Astrocyte (in vitro differentiated cells and primary cell): ENCODE data around the gene LITAF.

Experiments
- EZH2 ChIP-seq: IDR thresholded peaks from 2 replicates; pipeline ENCODE4 v1.6.1; 2012; ENCODE audit warnings: mild to moderate bottlenecking, low read length, inconsistent platforms; ENCODE audit not compliant: insufficient read depth
- TF ChIP-seq, protein P1 (sequence below): IDR thresholded peaks from 2 replicates; pipeline ENCODE4 v1.5.1; 2011; ENCODE audit warnings: low read depth, mild to moderate bottlenecking, inconsistent platforms, low read length, moderate library complexity; ENCODE audit not compliant: insufficient read depth

DNA sequence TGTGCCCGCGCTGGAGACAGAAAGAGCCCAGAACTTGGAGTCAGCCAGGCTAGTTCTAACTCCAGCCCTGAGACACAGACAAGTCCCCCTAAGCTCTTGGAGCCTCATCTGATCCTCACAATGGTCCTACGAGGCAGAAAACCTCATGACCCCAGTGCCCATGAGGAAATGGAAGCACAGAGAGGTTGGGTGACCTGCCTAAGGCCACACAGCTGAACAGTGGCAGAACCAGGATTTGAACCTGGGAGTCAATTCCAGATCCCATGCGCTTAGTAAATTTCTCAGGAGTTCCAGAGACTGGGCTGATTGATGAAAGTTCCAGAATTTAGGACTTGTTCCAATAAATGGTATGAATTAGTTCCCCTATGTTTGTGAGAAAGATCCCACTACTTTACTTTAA lies 39.0 kb upstream of the LITAF start:
- TF ChIP-seq, protein P1, sequence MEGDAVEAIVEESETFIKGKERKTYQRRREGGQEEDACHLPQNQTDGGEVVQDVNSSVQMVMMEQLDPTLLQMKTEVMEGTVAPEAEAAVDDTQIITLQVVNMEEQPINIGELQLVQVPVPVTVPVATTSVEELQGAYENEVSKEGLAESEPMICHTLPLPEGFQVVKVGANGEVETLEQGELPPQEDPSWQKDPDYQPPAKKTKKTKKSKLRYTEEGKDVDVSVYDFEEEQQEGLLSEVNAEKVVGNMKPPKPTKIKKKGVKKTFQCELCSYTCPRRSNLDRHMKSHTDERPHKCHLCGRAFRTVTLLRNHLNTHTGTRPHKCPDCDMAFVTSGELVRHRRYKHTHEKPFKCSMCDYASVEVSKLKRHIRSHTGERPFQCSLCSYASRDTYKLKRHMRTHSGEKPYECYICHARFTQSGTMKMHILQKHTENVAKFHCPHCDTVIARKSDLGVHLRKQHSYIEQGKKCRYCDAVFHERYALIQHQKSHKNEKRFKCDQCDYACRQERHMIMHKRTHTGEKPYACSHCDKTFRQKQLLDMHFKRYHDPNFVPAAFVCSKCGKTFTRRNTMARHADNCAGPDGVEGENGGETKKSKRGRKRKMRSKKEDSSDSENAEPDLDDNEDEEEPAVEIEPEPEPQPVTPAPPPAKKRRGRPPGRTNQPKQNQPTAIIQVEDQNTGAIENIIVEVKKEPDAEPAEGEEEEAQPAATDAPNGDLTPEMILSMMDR, result no peak
- TF ChIP-seq EZH2, result no peak
